GM21723 (cell line): ENCODE measurements around the gene DDI1.

Experiments
- ATAC-seq: cut with Tn5 transposase; IDR thresholded peaks from one replicate; pipeline ENCODE4 v1.9.1; 2021; ENCODE audit warnings: mild to moderate bottlenecking, moderate library complexity; ENCODE audit not compliant: unreplicated experiment

The DDI1 gene

DNA sequence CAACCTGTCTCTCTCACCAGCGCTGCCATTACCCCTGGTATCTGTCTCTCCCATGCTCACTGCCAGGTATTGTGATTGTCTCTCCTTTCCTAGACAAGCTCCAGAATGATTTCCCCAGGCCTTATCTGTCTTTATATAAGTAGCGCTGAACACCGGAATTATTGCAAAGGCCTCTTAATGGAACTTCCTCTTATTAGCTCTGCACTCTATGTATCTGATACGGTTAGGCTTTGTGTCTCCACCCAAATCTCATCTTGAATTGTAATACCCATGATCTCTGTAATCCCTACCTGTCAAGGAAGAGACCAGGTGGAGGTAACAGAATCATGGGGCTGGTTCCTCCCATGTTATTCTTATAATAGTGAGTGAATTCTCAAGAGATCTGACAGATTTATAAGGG lies 39.3 kb downstream of the DDI1 start:
- ATAC-seq: no peak

DNA sequence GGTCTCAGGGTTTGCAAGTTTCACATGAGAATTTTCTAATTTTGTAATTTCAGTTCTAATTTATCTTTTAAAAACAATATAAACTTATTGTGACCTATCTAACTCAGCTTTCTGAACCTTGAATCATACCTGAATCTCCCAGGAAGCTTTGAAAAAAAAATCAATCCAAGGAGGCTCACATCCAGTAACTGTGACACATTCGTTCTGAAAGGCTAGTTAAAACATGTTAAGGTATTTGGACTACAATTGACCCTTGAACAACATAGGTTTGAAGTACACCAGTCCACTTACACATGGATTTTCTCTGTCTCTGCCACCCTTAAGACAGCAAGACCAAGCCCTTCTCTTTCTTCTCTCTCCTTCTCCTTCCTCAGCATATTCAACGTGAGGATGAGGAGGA lies 40.0 kb downstream of the DDI1 start:
- ATAC-seq: no peak

DNA sequence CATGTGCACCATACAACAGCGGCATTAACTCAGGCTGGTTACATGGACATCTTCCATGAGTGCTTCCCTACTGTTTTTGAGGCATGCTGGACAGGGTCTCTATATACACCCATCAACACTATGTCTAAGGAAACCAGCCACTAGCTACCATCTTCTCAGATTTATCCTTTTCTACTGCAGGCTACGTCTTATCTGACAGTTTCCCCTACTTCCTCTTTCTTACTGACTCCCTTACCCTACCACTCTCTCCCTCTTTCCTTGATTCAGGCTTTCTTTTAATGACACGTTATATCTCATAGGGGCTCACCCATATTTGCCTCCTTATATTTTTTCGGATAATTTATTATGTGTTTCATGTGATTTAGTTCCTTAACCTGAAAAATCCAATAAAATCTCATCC lies 41.8 kb downstream of the DDI1 start:
- no peak for ATAC-seq

DNA sequence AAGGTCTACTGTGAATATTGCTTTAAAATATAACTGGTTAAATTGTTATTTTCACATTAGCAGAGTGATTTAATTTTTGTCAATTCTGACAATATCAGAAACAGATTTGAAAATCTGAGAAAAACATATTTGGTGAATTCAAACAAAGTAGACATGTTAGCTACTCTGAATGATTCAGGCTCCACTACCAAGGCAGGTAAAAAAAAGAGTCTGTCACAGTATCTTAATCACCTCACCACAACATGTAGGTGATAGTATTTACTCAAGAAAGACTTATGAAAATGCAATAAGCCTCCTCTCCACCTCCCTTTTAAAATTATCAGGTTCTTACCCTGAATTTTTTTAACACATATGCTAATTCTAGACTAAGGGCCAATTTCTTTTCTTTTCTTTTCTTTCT lies 42.6 kb downstream of the DDI1 start:
- no peak for ATAC-seq

DNA sequence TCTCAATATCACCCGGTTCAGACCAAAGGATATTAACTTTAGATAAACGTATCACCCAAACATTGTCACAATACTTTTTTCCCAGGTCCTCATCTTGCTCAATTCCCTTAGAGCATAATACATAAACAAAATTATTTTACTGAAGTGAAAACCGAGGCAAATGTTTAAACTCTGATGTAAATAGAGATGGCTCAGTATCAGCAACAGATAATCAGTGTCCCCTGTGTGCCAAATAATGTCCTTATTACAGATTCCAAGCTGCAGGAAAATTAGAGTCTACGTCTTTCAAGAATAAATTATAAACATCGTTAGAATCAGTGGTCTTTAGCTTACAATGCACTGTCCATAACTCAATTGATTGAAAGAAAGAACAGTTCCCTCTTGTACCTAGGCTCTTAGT lies 50.2 kb downstream of the DDI1 start:
- ATAC-seq: no peak
